Measurements from ENCODE around the gene PIP5K1C.

Gene PIP5K1C

GRCh38 chr19:3695986-3696659 is 4.1 kb downstream of the PIP5K1C start:
- in situ Hi-C loops (cut with HindIII; ENCODE audit: low sequenced_read_pairs) = no loop called here

- in situ Hi-C loops (cut with HindIII; ENCODE audit: low sequenced_read_pairs) = no loop called here
Observed at GRCh38 chr19:3695124-3695733, 5.0 kb downstream of the PIP5K1C start.

DNA sequence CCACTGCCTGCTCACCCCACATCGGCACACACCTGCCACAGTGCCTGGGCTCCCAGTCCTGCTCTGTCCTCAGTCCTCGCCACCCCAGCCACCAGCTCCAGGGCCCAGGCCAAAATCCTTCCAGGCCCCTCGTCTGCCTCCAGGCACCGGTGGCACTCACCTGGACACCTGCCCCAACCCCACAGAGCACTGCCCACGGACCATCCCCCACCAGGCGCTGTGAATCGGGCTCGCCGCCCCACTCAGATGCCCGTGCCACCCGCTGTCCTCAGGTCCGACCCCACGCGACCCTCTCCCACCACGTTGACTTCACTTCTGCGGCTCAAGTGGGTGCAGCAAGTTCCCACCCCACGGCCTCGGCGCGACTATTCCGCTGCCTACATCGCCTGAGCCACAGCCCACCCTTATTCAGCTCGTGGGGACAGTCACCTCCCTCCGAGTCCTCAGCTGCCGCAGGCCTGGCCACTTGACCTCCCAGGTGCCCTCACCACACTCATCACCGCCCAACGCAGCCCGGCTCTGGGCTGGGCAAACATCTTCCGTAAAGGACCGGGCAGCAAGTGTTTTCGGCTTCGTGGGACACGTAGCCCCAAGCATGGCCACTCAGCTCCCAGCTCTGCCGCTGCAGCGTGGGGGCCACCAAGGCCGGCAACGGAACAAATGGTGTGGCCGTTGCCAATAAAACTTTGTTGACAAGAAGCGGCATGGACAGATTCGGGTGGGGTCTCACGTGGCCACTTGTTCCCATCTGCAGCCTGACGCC is 5.7 kb downstream of the PIP5K1C start:
- in situ Hi-C loops (cut with HindIII; ENCODE audit: low sequenced_read_pairs) = no loop called here

- in situ Hi-C loops (cut with HindIII; ENCODE audit: low sequenced_read_pairs) = no loop called here
Observed at GRCh38 chr19:3693025-3693925, 7.0 kb downstream of the PIP5K1C start.

GRCh38 chr19:3692141-3693024 is 7.9 kb downstream of the PIP5K1C start:
- in situ Hi-C loops (cut with HindIII; ENCODE audit: low sequenced_read_pairs) = no loop called here

- in situ Hi-C loops (cut with HindIII; ENCODE audit: low sequenced_read_pairs) = no loop called here
Observed at GRCh38 chr19:3691726-3692125, 8.5 kb downstream of the PIP5K1C start.

- in situ Hi-C loops (cut with HindIII; ENCODE audit: low sequenced_read_pairs) = no loop called here
Observed at GRCh38 chr19:3691372-3691716, 8.9 kb downstream of the PIP5K1C start.

DNA sequence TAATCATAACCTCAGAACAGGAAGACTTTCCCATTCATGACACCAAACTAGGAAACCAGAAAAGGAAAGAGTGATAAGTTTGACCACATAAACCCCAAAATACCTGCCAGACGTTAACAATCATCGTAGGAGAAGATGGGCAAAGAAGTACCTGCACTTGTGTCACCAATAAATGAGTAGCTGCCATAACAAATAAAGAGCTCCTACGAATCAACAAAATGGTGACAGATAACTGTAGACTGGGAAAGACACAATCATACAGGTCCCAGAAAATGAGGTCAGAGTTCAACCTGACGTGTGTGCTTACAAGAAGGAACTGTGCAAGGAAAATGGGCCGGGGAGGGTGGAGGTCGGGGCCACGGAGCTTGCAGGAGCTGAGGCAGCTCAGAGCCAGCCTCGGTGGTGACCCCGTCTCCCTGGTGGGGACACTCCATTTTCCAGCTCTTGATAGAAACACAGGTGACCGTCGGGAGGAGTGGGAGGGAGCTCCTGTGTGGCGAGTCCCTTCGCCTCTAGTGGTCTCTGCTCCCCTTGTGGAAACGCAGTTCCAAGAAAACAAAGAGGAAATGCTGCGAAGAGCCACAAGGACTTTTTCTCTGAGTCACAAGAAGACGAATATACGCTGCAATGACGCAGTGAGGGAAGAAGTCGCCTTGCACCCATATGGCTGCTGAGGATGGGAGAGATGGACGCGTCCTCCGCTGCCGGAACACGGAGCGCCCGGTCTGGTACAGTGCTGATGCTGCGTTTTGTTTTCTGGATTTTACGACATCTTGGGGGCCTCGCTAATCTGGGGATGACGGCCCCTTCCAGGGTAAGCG is 9.5 kb downstream of the PIP5K1C start:
- in situ Hi-C loops (cut with HindIII; ENCODE audit: low sequenced_read_pairs) = no loop called here

DNA sequence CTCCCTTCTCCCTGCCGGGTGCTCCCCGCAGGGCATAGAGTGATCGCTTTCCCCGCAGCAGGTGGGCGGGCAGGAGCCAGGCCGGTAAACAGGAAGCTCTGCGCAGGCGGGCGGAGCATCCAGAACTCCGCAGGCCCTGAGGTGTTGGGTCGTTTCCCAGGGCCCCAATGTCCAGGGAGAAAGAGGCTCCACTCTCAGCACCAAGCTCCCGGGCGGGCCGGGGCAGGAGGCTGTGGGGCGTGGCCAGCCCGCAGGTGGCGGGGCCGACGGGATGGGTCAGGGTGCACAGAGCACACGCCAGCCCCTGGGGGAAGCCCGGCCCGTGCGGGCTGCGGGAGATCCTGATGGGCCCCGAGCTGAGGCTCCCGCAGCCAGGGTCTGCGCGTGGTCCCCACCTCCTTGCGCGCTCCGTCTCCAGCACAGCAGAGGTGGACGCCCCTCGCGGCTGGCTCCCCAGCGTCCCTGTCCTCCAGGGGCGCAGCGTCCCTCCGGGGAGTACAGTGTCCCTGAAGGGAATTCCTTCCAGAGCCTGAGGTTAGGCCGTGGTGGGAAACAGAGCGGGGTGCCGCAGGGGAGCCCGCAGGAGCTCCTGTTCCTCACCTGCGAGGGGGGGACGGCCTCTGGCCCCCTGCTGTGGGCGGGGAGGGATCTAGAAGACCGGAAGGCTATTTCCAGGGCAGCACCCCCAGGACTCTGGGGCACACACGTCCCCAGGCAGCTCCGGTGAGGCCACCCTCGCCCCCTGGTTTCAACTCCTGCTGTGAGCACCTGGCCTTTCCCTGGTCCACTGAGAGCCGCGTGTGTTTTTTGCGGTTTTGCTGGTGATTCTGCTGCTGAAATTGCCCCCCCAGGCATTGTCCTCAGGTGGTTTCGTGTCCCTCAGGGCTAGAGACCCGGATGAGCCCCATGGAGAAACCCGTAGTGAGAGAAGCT is 12.2 kb downstream of the PIP5K1C start:
- in situ Hi-C loops (cut with HindIII; ENCODE audit: low sequenced_read_pairs) = no loop called here

DNA sequence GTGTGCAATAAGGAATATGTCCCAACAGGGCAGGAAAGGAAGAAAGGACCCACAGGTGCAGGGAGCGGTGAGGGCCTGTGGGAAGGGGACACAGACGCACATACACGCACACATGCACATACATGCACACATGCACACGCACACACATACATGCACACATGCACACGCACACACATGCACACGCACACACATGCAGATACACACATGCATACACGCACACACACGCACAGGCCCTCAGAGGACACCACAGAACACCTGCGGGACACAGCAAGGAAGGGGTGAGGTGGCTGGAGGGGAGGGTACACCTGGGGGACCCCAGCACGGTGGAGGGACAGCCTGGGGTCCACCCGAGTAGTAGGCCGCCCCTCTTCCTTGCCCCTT is 12.9 kb downstream of the PIP5K1C start:
- in situ Hi-C loops (cut with HindIII; ENCODE audit: low sequenced_read_pairs) = no loop called here

- in situ Hi-C loops (cut with HindIII; ENCODE audit: low sequenced_read_pairs) = no loop called here
Observed at GRCh38 chr19:3684817-3685410, 15.4 kb downstream of the PIP5K1C start.

- in situ Hi-C loops (cut with HindIII; ENCODE audit: low sequenced_read_pairs) = no loop called here
Observed at GRCh38 chr19:3684054-3684816, 16.0 kb downstream of the PIP5K1C start.

DNA sequence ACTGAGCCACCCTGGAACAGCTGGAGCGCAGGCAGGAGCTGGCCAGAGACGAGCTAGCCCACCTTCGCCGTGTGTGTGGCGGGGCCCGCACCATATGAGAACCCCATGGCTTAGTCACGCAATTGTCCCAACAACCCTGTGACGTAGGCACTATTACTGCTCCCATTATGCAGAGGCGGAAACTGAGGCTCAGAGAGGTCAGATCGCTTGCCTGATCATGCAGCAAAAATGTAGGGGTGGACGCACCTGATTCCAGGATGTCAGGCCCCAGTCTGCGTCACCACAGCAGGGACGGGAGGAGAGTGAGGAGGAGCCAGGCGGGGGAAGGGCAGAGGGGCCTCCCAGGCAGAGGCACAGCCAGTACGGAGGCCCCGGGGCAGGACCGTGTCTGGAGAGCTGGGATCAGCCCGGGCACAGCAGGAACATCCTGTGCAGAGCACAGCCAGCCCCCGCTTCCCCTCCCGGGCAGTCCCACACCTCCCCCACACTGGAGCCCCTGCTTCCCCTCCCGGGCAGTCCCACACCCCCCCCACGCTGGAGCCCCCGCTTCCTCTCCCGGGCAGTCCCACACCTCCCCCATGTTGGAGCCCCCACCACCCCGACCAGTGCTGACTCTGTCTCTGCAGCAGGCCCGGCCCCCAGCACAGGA is 16.7 kb downstream of the PIP5K1C start:
- in situ Hi-C loops (cut with HindIII; ENCODE audit: low sequenced_read_pairs) = no loop called here

- in situ Hi-C loops (cut with HindIII; ENCODE audit: low sequenced_read_pairs) = no loop called here
Observed at GRCh38 chr19:3682741-3683404, 17.4 kb downstream of the PIP5K1C start.

DNA sequence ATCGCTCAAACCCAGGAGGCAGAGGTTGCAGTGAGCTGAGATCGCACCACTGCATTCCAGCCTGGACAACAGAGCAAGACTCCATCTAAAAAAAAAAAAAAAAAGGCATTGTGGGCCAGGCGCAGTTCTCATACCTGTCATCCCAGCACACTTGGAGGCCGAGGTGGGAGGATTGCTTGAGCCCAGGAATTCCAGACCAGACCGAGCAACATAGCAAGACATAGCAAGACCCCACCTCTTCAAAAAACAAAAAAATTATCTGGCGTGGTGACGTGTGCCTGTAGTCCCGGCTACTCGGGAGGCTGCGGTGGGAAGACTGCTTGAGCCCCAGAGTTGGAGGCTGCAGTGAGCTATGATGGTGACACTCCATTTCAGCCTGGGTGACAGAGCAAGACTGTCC is 18.0 kb downstream of the PIP5K1C start:
- in situ Hi-C loops (cut with HindIII; ENCODE audit: low sequenced_read_pairs) = no loop called here

DNA sequence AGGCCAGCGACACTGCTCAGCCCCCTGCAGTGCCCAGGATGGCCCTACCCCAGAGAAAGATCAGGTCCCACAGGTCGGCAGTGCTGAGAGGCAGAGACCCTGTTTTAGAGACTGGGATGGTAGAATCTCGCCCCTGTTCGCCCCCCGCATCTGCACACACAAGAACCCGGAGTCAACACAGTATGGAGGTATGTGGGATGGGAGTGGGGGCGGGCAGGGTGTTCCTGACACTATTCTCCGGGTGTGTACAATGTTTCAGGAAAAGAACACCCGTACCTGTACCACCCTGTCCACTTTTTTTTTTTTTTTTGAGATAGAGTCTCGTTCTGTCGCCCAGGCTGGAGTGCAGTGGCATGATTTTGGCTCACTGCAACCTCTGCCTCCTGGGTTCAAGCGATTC is 19.3 kb downstream of the PIP5K1C start:
- in situ Hi-C loops (cut with HindIII; ENCODE audit: low sequenced_read_pairs) = no loop called here
